ENCODE results near the gene KRTAP10-4. TPM values are rescaled to one million over a fixed set of nuclear protein-coding genes. Genes with fewer than 3 reads are reported as not detected.

Gene KRTAP10-4
- total RNA-seq, 2 experiments from 2014 or later: not detected

DNA sequence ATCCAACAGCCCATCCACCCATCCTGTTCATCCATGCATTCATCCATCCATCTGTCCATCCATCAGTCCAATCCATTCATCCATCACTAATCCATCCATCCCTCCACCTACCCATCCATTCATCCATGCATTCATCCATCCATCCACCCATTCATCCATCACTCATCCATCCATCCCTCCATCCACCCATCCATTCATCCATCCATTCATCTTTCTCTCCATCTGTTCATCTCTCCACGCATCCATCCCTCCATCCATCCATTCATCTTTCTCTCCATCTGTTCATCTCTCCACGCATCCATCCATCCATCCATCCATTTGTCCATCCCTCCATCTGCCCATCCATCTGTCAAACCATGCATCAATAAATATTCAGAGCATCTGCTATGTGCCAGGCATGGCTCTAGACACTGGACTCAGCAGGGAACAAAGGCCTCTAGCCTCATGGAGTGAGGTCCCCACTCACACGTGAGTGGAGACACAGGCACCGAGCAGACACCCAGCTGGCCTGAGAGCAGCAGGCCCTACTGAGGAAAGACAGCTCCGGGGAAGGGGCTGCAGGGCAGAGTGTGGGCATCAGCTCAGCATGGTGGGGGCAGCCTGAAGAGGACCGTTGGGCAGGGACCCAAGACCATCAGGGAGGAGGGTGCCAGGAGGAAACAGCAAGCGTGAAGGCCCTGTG lies 43.2 kb upstream of the KRTAP10-4 start:
- Mint-ChIP-seq H3K27ac (no peak overlapping the region), H3K4me3 (no peak overlapping the region), H3K27me3 (ENCODE audit: low read depth) (peaks cover 3% of the 10 kb centered on the region), H3K9me3 (ENCODE audit: insufficient read depth) (no peaks in the 10 kb centered on the region), H3K36me3 (ENCODE audit: low read depth) (no peaks in the 10 kb centered on the region), H3K4me1 (ENCODE audit: low read depth) (no peaks in the 10 kb centered on the region)
- ATAC-seq: no peak
- CTCF ChIA-PET: no interaction called here
- no peak for DNase-seq
- POLR2A ChIA-PET: no interaction called here

DNA sequence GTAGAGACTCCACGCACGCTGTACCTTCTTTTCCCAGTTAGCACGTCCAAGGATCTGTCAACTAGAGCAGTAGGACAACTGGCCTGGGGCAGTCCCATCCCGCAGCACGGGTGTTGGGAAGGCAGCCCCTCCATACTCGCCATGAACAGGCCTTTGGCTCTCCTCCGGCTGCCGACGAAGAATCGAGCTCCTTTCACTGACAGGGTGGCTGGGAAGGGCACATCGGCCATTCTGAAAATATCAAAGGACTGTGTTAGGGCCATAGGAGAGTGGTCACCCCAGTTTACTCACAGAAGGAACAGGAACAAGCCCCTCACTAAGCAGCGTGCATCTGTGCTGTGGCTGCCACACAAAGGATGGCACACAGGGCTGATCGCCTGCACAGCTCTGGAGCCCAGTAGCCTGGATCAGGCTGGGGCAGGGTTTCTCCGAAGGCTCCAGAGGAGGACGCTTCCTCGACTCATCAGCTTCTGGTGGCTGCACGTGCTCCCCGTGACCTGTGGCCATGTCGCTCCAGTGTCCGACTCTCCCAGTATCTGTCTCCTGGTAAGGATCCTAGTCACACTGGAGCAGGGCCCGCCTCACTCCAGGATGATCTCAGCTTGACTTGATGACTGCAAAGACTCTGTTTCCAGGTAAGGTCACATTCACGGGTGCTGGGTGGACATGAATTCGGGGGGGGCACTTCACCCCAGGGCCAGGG lies 42.5 kb upstream of the KRTAP10-4 start:
- POLR2A ChIA-PET: no interaction called here
- no peak for DNase-seq

DNA sequence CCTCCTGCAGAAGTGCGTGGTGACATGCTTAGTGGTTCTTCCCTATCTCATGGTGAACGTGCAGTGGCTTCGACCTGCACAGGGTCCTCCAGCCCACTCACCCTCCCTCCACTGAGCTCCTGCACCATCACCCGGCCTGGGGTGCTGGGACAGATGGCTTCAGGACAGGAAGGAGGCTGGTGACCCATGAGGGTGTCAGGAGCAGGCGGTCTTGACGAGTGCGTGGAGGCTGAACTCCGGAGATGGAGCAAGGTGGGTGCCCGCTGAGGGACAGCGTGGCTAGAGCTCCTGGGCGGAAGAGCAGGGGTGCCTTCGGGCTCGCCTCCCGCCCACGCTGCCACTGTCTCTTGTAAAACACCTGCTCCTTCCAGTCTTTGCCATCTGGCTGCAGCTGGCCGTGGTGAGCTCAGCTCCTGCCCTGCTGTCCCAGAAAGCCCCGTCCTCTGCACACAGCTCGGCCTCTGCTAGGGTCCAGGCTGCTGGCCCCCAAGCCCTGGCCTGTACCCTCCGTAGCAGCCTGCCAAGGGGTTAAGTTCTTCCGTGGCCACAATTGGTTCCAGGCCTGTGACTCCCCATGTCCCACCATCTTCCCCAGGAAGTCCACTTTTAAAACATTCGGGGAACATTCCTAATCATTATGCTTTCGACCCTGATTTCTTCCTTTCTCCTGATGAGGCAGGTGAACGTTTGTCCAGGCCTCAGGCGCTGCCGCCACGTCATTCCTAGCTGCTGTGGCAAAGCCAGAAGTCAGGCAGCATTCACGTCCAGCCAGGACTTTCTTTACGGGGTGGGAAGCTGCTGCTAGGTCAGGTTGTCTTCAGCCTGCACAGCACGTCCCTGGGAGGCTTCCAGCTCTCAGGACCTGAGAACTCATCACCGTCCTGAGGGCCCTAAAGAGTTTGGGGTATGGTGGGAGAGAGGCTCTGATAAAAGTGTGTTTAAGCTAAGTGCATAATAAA lies 41.6 kb upstream of the KRTAP10-4 start:
- no peaks in the 10 kb centered on the region for H3K4me1 Mint-ChIP-seq (ENCODE audit: low read depth)
- ChIA-PET POLR2A (no interaction called here), CTCF (no interaction called here)
- no peak overlapping the region for H3K4me3 Mint-ChIP-seq
- H3K27me3 Mint-ChIP-seq (ENCODE audit: low read depth): peaks cover 3% of the 10 kb centered on the region
- no peaks in the 10 kb centered on the region for H3K36me3 Mint-ChIP-seq (ENCODE audit: low read depth)
- H3K27ac Mint-ChIP-seq: no peak overlapping the region
- DNase-seq (no peak), ATAC-seq (no peak)
- no peaks in the 10 kb centered on the region for H3K9me3 Mint-ChIP-seq (ENCODE audit: insufficient read depth)

More for the DNA sequence above, 42.5 kb upstream of the KRTAP10-4 start:
- no peak for ATAC-seq
- H3K4me3 Mint-ChIP-seq: no peak overlapping the region
- H3K4me1 Mint-ChIP-seq (ENCODE audit: low read depth): no peaks in the 10 kb centered on the region
- H3K36me3 Mint-ChIP-seq (ENCODE audit: low read depth): no peaks in the 10 kb centered on the region
- H3K27me3 Mint-ChIP-seq (ENCODE audit: low read depth): peaks cover 3% of the 10 kb centered on the region
- CTCF ChIA-PET: no interaction called here
- H3K27ac Mint-ChIP-seq: no peak overlapping the region
- no peaks in the 10 kb centered on the region for H3K9me3 Mint-ChIP-seq (ENCODE audit: insufficient read depth)

DNA sequence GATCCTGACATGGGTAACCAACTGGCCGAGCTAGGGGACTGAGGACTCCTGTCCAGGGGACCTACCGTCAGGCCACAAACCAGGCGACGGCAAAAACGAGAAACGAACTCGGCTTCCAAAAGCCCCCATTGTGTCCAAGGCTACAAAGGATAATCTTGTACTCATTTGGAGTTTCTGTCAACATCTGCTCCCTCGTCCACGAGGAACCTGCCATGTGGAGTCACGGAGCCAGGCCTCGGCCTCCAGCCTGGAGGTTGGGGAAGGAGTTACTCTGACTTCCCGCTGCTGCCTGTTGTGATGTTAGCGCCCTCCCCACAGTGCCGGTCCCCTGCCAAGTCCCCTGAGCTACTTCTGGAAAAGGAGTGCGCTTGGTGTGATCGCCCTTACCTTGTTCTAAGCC lies 40.8 kb upstream of the KRTAP10-4 start:
- POLR2A ChIA-PET: no interaction called here
- Mint-ChIP-seq H3K4me3 (no peak overlapping the region), H3K36me3 (ENCODE audit: low read depth) (no peaks in the 10 kb centered on the region), H3K27ac (no peak overlapping the region), H3K27me3 (ENCODE audit: low read depth) (peaks cover 3% of the 10 kb centered on the region), H3K4me1 (ENCODE audit: low read depth) (no peaks in the 10 kb centered on the region), H3K9me3 (ENCODE audit: insufficient read depth) (no peaks in the 10 kb centered on the region)
- DNase-seq: no peak
- CTCF ChIA-PET: no interaction called here
- no peak for ATAC-seq

DNA sequence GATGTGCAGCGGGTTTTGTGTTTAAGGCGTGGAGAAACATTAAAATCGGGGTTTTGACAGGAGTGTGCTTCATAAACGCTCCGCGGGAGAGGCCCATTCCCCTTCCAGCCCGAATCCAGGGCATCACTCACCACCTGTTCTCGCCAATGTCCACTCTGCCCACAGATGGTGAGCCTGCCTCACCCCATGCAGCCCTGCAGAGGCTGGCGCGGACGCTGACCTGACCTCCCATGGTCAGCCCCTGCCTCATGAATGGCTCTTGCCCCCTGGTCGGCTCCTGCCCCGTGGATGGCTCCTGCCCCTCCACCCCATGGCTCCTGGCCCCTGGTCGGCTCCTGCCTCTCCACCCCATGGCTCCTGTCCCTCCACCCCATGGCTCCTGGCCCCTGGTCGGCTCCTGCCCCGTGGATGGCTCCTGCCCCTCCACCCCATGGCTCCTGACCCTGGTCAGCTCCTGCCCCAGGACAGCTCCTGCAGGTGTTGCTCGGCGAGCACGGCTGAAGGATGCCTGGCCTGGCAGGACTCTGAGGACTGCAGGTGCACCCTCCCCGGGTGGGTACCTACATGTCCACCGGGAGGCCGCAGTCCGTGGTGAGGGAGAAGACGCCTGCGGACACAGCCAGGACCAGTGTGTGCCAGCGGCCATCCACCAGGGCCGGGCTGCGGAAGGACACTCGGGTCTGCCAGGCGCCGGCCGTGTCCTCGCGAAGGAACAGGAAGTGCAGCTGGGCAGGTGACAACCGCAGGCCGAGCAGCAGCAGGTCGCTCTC lies 40.2 kb upstream of the KRTAP10-4 start:
- H3K9me3 Mint-ChIP-seq (ENCODE audit: insufficient read depth): no peaks in the 10 kb centered on the region
- no peaks in the 10 kb centered on the region for H3K4me1 Mint-ChIP-seq (ENCODE audit: low read depth)
- POLR2A ChIA-PET: no interaction called here
- H3K4me3 Mint-ChIP-seq: no peak overlapping the region
- CTCF ChIA-PET: no interaction called here
- DNase-seq: no peak
- H3K27me3 Mint-ChIP-seq (ENCODE audit: low read depth): peaks cover 3% of the 10 kb centered on the region
- no peaks in the 10 kb centered on the region for H3K36me3 Mint-ChIP-seq (ENCODE audit: low read depth)
- ATAC-seq: no peak
- no peak overlapping the region for H3K27ac Mint-ChIP-seq

DNA sequence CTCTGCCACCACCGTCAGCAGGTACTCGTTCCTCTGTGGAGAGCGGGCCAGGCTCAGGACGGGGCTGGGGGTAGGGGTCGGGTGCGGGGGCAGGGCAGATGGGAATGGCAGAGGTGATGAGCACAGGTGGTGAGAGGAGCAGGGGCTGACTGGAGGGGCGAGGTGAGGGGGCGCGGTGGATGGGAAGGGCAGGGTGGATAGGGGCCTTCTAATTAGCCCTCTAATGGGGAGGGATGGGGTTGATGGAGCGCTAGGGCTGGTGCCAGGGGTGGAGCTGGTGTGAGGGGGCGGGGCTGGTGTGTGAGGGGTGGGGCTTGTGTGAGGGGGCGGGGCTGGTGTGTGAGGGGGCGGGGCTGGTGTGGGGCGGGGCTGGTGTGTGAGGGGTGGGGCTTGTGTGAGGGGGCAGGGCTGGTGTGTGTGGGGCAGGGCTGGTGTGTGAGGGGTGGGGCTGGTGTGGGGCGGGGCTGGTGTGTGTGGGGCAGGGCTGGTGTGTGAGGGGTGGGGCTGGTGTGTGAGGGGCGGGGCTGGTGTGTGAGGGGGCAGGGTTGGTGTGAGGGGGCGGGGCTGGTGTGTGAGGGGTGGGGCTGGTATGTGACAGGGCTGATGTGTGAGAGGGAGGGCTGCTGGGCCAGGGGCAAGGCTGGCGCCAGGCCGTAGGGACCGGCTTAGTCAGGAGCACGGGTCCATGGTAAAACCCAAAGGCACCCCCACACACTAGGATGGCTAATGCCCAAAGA lies 39.5 kb upstream of the KRTAP10-4 start:
- peaks cover 3% of the 10 kb centered on the region for H3K27me3 Mint-ChIP-seq (ENCODE audit: low read depth)
- no peaks in the 10 kb centered on the region for H3K36me3 Mint-ChIP-seq (ENCODE audit: low read depth)
- ChIA-PET CTCF (no interaction called here), POLR2A (no interaction called here)
- ATAC-seq: no peak
- H3K9me3 Mint-ChIP-seq (ENCODE audit: insufficient read depth): no peaks in the 10 kb centered on the region
- H3K4me1 Mint-ChIP-seq (ENCODE audit: low read depth): no peaks in the 10 kb centered on the region
- no peak overlapping the region for H3K4me3 Mint-ChIP-seq
- H3K27ac Mint-ChIP-seq: no peak overlapping the region
- no peak for DNase-seq

DNA sequence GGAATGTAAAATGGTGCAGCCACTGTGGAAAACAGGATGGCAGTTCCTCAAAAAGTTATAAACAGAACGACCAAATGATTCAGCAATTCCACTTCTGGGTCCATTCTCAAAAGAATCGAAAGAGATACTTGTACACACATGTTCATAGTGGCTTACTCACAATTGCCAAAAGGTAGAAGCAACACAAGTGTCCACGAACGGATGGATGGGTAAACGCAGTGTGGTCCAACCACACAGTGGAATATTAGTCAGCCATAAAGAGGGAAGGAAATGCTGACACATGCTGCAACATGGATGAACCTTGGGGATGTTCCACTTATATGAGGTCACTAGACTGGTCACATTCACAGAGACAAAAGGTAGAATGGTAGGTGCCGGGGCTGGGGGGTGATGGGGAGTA lies 38.8 kb upstream of the KRTAP10-4 start:
- CTCF ChIA-PET: no interaction called here
- no peak overlapping the region for H3K27ac Mint-ChIP-seq

DNA sequence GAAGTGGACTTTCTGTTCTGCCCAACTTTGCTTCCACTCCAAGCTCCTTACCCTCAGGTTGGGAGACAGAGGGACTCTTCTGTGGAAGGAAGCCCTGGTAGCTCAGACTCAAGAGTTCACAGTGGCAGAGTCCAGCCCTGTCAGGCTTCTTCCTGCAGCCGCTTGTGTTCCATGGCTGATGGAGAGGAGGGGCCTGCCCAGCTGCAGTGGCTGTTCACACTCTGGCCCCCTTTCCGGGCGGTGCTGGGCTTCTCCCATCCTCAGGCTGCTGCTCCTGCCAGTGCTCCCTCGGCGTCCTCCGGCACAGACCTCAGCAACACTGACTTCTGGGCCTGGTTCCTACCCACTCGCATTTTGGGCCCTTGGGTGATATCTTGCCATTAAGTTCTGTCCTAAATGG lies 37.6 kb upstream of the KRTAP10-4 start:
- Mint-ChIP-seq H3K36me3 (ENCODE audit: low read depth) (no peaks in the 10 kb centered on the region), H3K27me3 (ENCODE audit: low read depth) (peaks cover 3% of the 10 kb centered on the region), H3K27ac (no peak overlapping the region), H3K4me3 (no peak overlapping the region), H3K4me1 (ENCODE audit: low read depth) (no peaks in the 10 kb centered on the region), H3K9me3 (ENCODE audit: insufficient read depth) (no peaks in the 10 kb centered on the region)
- CTCF ChIA-PET: interaction anchor here (0.6 to 1.5 kb wide), 3 partner anchors 26 to 83 kb away, joined by 3 to 5 read pairs (median 3); no protein-coding TSS in a partner anchor
- DNase-seq (no peak), ATAC-seq (no peak)
- POLR2A ChIA-PET: interaction anchor here (0.6 kb wide), 1 partner anchor 21 kb away, joined by 3 read pairs; no protein-coding TSS in a partner anchor

More for the DNA sequence above, 38.8 kb upstream of the KRTAP10-4 start:
- no peak for ATAC-seq
- peaks cover 3% of the 10 kb centered on the region for H3K27me3 Mint-ChIP-seq (ENCODE audit: low read depth)
- H3K9me3 Mint-ChIP-seq (ENCODE audit: insufficient read depth): no peaks in the 10 kb centered on the region
- no peak overlapping the region for H3K4me3 Mint-ChIP-seq
- no peaks in the 10 kb centered on the region for H3K4me1 Mint-ChIP-seq (ENCODE audit: low read depth)
- no peaks in the 10 kb centered on the region for H3K36me3 Mint-ChIP-seq (ENCODE audit: low read depth)
- POLR2A ChIA-PET: no interaction called here
- DNase-seq: no peak

DNA sequence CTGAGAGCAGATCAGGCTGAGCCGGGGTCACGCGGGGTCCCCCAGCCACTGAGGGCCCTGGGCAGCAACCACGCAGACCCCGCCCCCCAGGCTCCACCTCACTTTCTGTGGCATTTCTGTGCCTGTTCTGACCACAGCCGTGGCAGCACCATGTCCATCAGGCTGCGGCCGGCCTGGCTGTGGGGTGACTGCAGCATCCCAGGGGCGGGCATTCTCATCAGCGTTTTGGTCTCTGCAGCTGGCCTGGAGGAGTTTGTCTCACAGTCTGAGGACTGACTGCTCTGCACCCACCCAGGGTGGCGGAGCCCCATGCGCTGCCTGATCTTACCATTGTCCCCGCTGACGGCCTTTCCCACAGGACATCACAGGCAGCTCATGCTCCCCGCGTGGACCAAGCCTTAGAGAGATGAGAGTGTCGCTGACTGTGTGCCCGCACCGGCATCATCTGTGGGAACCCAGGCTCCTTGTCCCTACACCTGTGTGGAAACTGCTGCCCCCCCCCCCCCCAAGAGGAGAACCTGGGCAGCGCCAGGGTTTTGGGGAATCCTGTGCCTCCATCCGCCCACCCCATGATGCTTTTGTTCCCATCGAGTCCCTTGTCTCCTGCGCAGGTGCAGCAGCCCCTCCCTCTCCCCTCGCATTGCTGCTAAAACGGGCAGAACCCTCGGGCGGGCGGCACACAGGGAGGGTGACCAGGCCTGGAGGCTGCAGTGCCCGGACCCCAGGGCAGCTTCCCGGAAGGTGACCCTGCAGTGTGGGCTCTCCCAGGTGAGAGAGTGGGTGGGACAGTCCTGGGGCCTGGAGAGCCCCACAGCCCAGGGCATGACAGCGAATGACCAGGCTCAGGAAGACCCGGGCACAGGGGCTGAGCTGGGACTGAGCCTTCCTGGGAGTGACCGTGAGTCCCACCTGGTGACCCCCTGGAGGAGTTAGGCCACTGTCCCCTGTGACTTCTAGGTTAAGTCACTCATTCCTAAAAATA lies 35.3 kb upstream of the KRTAP10-4 start:
- H3K27me3 Mint-ChIP-seq (ENCODE audit: low read depth): peaks cover 3% of the 10 kb centered on the region
- CTCF ChIA-PET: interaction anchor here (1.5 kb wide), 1 partner anchor 256 kb away, joined by 9 read pairs; no protein-coding TSS in a partner anchor
- DNase-seq: no peak
- H3K9me3 Mint-ChIP-seq (ENCODE audit: insufficient read depth): no peaks in the 10 kb centered on the region
- no peak overlapping the region for H3K27ac Mint-ChIP-seq
- ATAC-seq: no peak
- no peak overlapping the region for H3K4me3 Mint-ChIP-seq
- no peaks in the 10 kb centered on the region for H3K4me1 Mint-ChIP-seq (ENCODE audit: low read depth)
- H3K36me3 Mint-ChIP-seq (ENCODE audit: low read depth): no peaks in the 10 kb centered on the region
- POLR2A ChIA-PET: interaction anchor here (0.7 kb wide), 1 partner anchor 602 kb away, joined by 3 read pairs; no protein-coding TSS in a partner anchor

DNA sequence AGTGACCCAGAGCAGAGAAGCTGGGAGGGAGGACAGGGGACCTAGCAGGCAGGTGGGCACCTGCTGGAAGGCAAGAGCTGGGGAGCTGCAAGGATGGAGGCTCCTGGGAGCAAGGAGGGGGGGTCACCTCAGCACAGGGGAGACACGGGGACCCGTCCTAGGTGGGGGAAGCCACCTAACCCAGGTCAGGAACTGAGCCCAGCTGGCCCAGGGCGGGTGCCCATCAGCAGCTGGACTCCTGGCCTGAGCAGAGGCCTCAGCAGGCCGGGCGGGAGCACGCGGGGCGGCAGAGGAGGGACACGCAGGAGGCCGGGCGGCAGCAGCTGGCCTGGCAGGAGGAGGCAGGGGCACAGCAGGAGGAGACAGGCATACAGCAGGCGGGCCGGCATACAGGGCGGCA lies 34.5 kb upstream of the KRTAP10-4 start:
- Mint-ChIP-seq H3K4me3 (no peak overlapping the region), H3K27ac (no peak overlapping the region), H3K9me3 (ENCODE audit: insufficient read depth) (no peaks in the 10 kb centered on the region), H3K4me1 (ENCODE audit: low read depth) (no peaks in the 10 kb centered on the region), H3K36me3 (ENCODE audit: low read depth) (no peaks in the 10 kb centered on the region), H3K27me3 (ENCODE audit: low read depth) (peaks cover 3% of the 10 kb centered on the region)
- ChIA-PET CTCF (no interaction called here), POLR2A (interaction anchor here (0.7 kb wide), 1 partner anchor 601 kb away, joined by 3 read pairs; no protein-coding TSS in a partner anchor)
- no peak for ATAC-seq
- no peak for DNase-seq
